SHP77 treated with DMSO at 0.1 percent for 48 hours (cell line): ENCODE measurements around the gene INTS15.
"Not testable (repeated sequence)": the region's sequence is repeated elsewhere in the genome, so short reads cannot be mapped to it uniquely, and the experiment has no call there.

ENCODE experiments used
- DNase-seq: peaks from one replicate; lab custom pipeline; 2025; lab: John Stamatoyannopoulos, UW

Gene INTS15

DNA sequence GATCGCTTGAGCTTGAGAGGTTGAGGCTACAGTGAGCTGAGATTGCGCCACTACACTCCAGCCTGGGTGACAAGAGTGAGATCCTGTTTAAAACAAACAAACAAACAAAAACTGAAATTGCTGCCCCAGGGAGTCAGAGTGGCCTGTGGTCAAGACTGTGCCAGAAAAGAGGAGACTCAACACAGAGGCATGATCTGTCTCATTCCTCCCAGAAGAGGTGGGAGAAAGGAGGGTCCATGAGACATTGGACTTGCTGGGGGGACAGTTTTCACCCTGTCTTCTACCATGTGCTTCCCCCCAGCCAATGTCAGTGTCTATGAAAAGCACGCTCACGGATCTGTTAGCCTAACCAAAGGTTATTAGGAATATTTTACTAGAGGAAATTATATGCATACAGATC is 28.8 kb downstream of the INTS15 start:
- DNase-seq = no peak

DNA sequence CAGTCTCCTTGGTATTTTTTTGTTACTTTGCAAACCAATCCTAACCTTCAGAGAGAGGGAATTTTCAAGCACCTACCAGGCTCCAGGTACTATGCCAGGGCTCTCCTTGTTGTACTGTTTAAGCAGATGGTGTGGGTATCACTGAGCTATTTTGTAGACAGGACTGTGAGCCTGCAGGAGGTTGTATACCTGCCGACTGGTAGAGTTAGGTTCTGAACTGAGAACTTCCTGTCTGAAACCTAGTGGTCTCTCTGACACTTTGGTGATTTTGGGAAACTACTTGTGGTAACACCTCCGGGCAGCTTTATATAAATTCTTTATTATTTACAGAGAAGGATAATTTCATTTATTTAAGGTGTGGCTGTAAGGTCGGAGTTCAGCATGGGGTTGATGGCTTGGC is 30.1 kb downstream of the INTS15 start:
- DNase-seq = no peak

DNA sequence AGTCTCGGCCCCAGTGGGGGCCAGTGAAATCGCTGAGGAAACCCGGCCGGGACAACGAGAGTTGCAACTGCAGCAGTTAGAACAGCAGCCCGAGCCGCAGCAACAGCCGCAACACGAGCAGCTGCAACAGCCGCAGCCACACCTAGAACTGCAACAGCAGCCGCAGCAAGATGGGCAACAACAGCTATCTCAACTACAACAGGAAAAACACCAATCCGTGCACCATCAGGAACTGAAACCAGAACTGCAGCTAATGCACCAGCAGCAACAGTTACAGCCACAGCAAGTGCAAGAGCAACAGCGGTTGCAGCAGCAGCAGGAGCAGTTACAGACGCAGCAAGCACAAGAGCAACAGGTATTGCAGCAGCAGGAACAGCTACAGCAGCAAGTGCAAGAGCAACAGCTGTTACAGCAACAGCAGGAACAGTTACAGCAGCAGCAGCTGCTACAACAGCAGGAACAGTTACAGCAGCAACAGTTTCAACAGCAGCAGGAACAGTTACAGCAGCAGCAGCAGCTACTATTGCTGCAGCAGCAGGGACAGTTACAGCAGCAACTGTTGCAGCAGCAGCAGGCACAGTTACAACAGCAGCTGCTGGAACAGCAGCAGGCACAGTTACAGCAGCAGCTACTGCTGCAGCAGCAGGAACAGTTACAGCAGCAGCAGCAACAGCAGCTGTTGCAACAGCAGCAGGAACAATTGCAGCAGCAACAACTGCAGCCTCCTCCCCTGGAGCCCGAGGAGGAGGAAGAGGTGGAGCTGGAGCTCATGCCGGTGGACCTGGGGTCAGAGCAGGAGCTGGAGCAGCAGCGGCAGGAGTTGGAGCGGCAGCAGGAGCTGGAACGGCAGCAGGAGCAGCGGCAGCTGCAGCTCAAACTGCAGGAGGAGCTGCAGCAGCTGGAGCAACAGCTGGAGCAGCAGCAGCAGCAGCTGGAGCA is 31.6 kb downstream of the INTS15 start:
- DNase-seq = no peak

- no peak for DNase-seq
Observed at GRCh38 chr7:6622134-6622710, 32.4 kb downstream of the INTS15 start.

GRCh38 chr7:6623589-6624245 is 33.9 kb downstream of the INTS15 start:
- no peak for DNase-seq

- no peak for DNase-seq
Observed at GRCh38 chr7:6624246-6624611, 34.4 kb downstream of the INTS15 start.

GRCh38 chr7:6628045-6628444 is 38.2 kb downstream of the INTS15 start:
- peak; percentile 73 for DNase-seq

GRCh38 chr7:6630007-6630849 is 40.4 kb downstream of the INTS15 start:
- no peak for DNase-seq

- no peak for DNase-seq
Observed at GRCh38 chr7:6631605-6632004, 41.8 kb downstream of the INTS15 start.

- DNase-seq = no peak
Observed at GRCh38 chr7:6634021-6634420, 44.2 kb downstream of the INTS15 start.

DNA sequence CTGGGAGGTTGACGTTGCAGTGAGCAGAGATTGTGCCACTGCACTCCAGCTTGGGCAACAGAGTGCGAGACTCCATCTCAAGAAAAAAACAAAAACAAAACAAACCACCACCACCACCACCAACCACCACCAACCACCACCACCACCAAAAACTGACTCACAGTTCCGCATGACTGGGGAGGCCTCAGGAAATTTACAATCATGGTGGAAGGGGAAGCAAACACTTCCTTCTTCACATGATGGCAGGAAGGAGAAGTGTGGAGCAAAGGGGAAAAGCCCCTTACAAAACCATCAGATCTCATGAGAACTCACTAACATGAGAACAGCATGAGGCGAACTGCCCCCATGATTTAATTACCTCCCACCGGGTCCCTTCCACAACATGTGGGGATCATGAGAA is 45.1 kb downstream of the INTS15 start:
- not testable (repeated sequence) for DNase-seq

GRCh38 chr7:6636741-6637543 is 47.1 kb downstream of the INTS15 start, which contains the start of gene ZNF316:
Gene ZNF316 (plus strand): TSS chr7:6637318. CDS start chr7:6642410, 5,092 bp downstream.
- no peak for DNase-seq

DNA sequence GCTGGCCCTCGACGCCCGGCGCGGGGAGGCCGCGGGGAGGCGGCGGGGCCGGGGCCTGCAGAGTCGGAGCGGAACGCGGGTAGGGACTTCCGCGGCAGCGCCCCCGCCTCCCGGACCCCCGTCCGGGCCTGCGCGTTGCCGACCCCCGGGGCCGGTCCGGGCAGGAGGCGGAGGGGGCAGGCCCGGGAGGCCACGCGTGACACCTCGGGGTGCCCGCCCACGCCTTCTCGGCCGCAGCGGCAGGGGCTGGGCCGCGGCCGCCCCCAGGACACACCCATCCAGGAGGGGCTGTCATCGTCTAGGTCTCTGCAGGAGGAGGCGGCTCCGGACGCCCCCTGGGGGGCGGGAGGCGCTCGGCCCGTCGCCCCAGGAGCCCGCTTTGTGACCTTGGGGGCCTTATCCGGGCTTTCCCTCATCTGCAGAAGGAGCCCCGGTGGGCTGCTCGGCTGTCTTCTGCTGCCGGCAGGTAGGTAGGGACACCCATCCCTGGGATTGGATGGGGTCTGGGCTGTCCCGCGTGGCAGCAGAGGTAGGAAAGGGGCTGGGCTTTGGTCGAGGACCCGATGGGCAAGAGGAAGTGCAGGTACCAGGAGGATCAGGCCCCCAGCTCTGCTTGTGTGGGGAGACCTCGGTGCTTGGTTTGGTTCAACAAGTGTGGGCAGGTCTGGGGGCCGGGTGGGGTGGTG is 47.9 kb downstream of the INTS15 start:
- DNase-seq = no peak

GRCh38 chr7:6639032-6639431 is 49.2 kb downstream of the INTS15 start:
- DNase-seq = no peak

GRCh38 chr7:6639627-6640026 is 49.8 kb downstream of the INTS15 start:
- DNase-seq = no peak

DNA sequence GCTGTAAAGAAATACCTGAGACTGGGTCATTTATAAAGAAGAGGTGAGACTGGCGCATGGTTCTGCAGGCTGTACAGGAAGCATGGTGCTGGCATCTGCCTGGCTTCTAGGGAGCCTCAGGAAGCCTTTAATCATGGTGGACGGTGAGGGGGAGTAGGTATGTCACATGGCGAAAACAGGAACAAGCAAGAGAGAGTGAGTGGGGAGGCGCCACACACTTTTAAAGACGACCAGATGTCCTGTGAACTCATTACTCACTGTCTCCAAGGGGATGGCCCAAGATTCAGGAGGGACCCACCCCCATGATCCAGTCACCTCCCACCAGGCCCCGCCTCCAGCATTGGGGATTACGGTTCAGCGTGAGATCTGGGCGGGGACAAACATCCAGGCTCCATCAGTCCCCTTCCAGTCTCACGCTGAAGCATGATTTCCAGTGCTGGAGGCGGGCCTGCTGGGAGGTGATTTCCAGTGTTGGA is 50.5 kb downstream of the INTS15 start:
- no peak for DNase-seq

DNA sequence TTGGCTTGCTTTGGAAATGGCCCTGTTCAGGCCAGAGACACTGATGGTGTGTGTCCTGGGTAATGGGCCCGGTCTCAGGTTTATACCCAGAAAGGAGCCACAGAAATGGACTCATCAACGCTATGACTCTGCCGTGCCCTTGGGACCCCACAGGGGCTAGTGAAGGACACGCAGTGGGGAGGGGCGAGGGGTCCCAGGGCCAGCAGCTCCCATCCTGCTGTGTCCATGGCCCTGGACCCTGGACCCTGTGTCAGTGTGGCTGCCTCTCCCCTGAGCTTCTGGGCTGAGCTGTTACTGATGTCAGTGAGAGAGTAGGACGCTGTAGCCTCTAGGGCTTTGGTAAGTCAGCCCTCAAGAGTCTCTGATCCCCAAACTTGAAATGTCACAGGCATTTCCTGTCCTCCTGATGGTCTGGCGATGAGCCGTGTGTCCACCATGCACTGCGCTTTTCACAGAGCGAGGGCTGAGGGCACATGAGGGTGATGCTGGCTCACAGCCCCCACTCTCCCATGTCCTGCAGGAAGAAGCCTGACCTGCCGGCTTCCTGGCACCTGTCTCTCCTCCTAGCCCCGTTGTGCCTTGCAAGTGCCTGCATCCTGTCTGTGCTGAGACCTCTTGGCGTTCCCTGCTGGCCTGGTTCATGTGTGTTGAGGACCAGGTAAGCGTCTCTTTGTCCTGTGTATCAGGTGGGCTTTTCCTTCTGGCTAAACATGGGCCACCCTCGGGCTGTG is 51.6 kb downstream of the INTS15 start:
- no peak for DNase-seq

DNA sequence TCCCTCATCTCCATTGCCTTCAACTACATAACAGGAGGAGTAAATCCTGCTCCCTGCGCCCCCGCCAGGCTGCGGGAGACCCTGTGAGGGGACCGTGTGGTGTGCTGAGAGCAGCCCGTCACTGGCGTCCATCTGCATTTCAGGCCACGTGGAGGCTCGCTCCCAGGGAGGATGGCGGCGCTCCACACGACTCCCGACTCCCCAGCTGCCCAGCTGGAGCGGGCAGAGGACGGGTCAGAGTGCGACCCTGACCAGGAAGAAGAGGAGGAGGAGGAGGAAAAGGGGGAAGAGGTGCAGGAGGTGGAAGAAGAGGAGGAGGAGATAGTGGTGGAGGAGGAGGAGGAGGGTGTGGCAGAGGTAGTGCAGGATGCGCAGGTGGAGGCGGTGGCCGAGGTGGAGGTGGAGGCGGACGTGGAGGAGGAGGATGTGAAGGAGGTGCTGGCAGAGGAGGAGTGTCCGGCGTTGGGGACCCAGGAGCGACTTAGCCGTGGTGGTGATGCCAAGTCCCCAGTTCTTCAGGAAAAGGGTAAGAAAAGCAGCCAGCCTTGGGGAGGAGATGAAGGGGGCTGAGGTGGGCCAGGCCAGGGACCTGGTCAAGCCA is 52.5 kb downstream of the INTS15 start:
- DNase-seq = no peak
